HG03575 (cell line): ENCODE measurements around the gene CHAT.
"Not testable (repeated sequence)": the region's sequence is repeated elsewhere in the genome, so short reads cannot be mapped to it uniquely, and the experiment has no call there.

Experiments
- ATAC-seq: cut with Tn5 transposase; IDR thresholded peaks from one replicate; pipeline ENCODE4 v1.9.1; 2021; ENCODE audit not compliant: unreplicated experiment, insufficient number of reproducible peaks, low FRiP score; ENCODE audit errors: extremely low read depth

CHAT gene

DNA sequence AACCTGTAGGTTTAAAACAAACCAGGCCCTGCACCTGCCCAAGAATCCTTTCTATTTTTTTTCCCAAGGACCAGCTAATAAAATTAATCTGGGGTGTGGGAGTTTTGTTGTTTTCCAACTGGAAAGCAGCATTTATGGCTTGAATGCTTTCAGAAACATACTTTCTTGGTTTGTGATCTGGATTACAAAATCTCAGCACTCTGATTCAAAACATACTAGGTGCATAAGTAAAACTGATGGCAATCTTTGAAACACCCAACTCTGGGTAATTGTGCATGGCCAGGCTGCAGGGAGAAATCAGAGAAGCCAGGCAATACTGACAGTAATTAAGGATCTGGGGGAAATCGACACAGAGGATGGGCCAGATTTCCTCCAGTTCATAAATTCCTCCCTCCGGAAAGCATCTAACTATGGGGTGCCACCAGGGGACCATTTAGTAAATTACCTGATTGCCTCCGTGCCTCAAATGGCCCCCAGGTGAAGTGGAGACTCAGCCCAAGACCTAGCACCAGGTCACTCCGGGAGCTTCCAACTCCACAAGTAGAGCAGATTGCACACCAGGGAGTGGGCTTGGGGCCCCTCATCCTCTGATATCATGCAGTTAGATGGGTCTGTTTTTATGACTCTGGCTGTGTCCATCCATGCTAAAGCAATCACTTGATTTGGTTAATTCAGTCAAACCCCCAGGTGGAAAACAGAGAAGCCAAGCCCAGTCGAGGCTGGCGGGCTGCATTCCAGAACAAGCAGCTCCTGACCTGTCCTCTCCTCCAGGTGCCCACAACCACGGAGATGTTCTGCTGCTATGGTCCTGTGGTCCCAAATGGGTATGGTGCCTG is 50.4 kb downstream of the CHAT start:
- ATAC-seq = no peak

DNA sequence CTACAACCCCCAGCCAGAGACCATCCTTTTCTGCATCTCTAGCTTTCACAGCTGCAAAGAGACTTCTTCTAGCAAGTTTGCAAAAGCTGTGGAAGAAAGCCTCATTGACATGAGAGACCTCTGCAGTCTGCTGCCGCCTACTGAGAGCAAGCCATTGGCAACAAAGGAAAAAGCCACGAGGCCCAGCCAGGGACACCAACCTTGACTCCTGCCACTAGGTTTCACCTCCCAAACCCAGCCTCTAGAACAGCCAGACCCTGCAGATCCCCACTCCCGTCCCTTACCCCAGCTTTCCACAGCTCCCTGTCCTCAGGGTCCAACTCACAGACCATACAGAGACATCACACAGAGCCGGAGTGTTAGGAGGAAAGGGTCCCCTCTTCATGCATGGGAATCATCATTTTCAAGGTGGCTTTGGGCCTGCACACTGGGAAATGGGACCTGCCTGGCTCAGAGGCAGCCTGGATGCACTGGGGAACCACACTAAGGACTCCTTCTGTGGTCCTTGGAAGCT is 51.1 kb downstream of the CHAT start:
- ATAC-seq = no peak

- no peak for ATAC-seq
Observed at GRCh38 chr10:49666054-49666615, 52.3 kb downstream of the CHAT start.

- no peak for ATAC-seq
Observed at GRCh38 chr10:49666685-49667084, 52.8 kb downstream of the CHAT start.

- ATAC-seq = no peak
Observed at GRCh38 chr10:49667991-49668390, 54.2 kb downstream of the CHAT start.

DNA sequence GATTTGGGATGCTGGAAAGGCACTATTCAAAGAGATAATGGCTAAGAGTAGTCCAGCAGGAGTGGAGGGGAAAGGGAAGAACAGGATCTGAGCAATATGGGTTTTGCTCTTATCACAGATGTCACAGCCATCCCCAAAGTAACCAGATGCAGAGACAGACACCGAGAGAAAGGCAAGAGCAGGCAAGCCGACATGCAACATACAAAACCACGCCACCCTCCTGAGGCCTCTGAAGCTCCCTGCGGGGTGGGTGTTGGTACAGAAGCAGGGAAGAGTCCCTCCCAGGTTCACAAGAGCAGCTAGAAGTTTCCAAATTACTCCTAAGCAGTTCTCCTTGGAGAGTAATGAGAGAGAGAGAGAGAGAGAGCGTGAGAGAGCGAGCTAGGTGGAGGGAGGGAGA is 54.8 kb downstream of the CHAT start:
- no peak for ATAC-seq

- no peak for ATAC-seq
Observed at GRCh38 chr10:49678827-49679479, 65.1 kb downstream of the CHAT start.

DNA sequence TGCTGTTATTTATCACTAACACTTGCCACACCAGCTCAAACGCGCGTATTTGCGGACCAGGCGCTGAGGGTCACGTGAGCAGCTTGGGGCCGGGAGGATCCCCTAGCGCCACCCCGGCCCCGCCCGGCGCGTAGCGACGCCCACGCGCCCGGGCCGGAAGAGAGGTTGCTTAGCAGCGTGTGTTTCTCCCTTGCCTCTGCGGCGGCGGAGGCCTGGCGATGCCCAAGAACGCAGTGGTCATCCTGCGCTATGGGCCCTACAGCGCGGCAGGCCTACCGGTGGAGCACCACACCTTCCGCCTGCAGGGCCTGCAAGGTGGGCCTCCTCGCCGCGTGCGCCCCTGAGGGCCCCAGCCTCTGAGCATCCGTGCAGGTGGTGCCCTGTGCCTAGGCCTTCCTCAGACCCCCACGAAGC is 65.7 kb downstream of the CHAT start, which contains the start of gene C10orf53:
C10orf53 (plus strand) TSS at position 172 of the 414 bp plus-strand sequence; CDS start at position 219, 47 bp downstream.
- no peak for ATAC-seq

GRCh38 chr10:49682449-49682848 is 68.6 kb downstream of the CHAT start:
- not testable (repeated sequence) for ATAC-seq

DNA sequence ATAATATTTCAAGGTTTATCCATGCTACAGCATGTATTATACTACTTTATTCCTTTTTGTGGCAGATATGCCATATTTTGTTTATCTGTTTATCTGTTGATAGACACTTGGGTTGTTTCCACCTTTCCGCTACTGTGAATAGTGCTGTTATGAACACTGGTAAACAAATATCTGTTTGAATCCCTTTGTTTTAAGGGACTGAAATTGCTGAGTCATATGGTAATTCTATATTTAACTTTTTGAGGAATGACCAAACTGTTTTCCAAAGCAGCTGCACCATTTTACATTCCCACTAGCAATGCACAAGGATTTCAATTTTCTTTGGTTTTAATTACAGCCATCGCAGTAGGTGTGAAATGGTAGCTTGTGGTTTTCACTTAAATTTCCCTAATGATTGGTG is 69.0 kb downstream of the CHAT start:
- ATAC-seq = no peak

- ATAC-seq = no peak
Observed at GRCh38 chr10:49686651-49687050, 72.8 kb downstream of the CHAT start.

DNA sequence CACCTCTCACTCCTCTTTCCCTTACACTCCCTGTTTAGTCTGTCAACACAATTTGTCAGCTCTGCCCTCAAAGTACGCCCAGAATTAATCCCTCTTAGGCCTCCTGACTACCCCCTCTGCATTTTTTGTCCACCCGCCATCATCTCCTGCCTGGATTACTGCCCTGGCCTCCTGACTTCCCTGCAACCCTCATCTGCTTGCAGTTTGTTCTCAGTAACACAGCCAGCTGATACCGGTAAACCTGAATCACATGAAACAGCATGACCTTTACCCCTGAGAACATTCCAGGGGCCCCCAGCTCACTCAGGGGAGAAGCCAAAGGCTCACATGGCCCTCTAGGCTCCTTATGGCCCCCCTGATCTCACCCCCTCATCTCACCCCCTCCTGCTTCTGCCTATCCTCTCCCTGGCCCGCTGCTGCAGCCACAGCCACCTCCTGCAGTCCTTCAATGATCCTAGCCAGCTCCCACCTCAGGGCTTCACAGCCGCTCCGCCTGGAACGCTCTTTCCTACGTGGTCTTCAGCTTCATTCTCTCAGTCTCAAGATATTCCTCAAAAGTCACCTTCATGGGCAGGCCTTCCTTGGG is 74.5 kb downstream of the CHAT start:
- ATAC-seq = no peak

DNA sequence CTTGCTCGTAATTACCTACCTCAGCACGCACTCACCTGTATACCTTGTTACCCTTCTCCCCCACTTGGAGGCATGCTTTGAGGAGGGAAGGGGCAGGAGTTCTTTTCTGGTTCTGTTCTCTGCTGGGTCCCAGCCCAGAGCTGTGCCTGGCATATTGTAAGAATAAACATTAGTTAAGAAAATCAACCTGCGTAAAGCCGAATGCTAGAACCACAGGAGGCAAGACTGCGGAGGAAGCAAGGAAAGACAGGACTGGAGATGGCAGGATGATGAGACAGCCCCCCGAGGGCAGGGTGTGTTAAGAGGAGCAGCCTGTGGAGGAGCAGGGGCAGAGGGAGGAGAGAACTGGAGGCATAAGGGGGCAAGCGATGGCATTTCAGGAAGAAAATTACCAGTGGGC is 75.1 kb downstream of the CHAT start:
- no peak for ATAC-seq

- no peak for ATAC-seq
Observed at GRCh38 chr10:49689882-49690510, 76.2 kb downstream of the CHAT start.

GRCh38 chr10:49690698-49691356 is 77.0 kb downstream of the CHAT start:
- ATAC-seq = no peak

- ATAC-seq = no peak
Observed at GRCh38 chr10:49691588-49691987, 77.8 kb downstream of the CHAT start.

DNA sequence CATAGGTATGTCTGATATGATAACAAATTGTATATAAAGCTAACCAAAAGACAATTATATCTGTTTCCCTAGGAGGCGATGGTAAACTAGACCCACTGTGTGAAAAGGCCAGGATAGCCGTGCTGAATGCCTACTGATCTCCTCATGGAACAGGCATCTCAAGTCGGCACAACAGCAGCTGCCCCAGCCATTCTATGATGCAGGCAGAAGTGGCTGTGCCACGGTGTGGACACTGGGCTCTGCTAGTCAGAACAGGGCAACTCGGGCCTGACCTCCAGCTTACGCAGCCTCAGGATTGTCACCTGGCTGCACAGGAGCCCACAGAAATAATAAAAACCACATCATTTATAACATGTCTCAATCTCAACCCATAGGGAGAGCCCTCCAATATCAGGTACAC is 80.6 kb downstream of the CHAT start:
- no peak for ATAC-seq

- no peak for ATAC-seq
Observed at GRCh38 chr10:49696311-49696710, 82.5 kb downstream of the CHAT start.

DNA sequence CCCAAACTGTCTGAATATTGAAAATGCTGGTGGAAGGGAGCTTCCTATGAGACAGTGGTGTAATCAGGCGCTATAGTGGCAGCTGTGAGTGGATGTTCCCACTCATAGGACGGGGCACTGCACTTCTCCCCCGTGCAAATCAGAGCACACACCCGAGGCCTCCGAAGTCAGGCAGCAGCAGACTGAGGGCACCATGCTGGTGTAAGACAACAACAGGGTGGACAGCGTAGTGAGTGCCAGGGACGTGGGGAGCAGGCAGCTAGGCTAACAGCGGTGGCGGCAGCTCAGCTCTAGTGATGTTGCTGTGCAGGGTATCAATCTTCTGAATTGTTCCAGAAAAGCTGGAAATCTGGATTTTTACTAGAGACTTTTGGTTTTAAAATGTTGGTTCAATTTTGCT is 84.8 kb downstream of the CHAT start:
- no peak for ATAC-seq
